ENCODE data around the gene ZNF423.

Gene ZNF423

DNA sequence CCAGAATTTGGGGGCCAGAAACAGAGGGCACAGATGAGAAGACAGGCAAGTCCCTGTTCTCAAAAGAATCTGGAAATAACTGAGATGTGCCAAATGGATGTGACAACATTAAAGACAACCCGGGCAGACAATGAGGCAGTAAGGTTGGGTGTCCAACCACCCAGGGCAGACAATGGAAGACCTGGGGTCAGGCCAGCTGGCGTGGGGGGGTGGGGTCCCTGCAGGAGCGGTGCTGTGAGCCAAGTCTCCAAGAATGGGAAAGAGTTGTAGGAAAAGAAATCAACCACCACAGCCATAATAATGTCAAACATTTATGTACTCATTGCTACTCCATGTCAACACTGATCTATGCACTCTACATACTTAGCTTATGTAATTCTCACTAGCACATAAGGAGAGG lies 279.0 kb downstream of the ZNF423 start:
- DNase-seq (ENCODE audit: low read depth), result no peak
- no peak overlapping the region for H3K4me3 ChIP-seq (ENCODE audit: low read length)
- TF ChIP-seq, protein P1, sequence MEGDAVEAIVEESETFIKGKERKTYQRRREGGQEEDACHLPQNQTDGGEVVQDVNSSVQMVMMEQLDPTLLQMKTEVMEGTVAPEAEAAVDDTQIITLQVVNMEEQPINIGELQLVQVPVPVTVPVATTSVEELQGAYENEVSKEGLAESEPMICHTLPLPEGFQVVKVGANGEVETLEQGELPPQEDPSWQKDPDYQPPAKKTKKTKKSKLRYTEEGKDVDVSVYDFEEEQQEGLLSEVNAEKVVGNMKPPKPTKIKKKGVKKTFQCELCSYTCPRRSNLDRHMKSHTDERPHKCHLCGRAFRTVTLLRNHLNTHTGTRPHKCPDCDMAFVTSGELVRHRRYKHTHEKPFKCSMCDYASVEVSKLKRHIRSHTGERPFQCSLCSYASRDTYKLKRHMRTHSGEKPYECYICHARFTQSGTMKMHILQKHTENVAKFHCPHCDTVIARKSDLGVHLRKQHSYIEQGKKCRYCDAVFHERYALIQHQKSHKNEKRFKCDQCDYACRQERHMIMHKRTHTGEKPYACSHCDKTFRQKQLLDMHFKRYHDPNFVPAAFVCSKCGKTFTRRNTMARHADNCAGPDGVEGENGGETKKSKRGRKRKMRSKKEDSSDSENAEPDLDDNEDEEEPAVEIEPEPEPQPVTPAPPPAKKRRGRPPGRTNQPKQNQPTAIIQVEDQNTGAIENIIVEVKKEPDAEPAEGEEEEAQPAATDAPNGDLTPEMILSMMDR (conservative IDR thresholded peaks at IDR 0.05; ENCODE audit: low read length), result no peak

DNA sequence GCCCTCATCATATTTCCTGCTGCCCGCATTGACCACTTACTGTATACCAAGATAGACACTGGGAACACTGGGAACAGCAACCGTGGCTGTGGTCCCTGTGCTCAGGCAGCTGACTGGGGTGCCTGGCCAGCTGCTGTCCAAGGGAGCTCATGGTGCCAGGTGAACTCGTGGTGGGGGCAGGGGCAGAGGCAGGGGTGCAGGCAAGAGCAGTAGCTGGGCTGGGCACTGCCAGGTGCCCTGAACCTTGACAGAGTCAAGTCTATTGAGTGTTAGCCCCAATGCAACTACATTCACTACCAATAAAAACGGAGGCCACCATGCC lies 279.8 kb downstream of the ZNF423 start:
- H3K4me3 ChIP-seq (ENCODE audit: low read length), result no peak overlapping the region
- TF ChIP-seq, protein P1 (conservative IDR thresholded peaks at IDR 0.05; ENCODE audit: low read length), result no peak
- no peak for DNase-seq (ENCODE audit: low read depth)

DNA sequence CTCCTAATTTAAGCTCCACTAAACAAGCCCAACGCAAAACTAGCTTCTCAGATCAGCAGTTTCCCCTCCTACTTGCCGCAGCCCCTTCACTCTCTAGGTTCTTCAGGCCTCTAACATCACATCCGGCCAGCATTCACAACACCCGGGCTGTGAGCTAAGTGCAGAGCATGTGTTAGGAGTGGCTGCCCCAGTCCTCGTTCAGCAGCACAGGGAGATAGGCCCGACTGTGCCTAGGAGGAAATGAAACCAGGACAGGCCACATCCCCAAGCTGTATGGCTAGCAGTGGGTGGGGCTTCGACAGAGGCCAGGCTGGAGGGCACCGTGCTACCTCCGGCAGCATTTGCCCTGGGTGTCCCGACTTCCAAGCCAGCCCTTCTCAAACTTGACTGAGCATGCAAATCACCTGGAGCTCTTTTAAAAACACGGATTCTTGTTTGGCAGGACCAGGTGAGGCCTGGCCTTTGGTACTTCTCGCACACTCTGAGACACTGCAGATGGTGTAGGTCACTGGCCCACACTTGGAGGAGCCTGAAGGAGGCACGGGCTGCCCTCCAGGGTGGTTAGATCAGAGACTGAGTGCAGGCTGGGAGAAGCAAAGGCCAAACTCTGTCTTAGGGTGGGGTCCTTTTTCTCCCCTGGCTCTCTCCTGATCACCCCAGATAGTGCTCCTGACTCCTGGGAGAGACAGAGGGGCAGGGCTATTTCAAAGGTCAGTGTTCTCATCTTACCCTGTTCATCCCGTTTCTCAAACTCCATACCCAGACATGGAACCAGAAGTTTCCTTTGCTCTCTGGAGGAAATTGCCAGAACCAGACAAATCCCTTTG lies 280.4 kb downstream of the ZNF423 start:
- TF ChIP-seq, protein P1 (conservative IDR thresholded peaks at IDR 0.05; ENCODE audit: low read length), result no peak
- H3K4me3 ChIP-seq (ENCODE audit: low read length), result no peak overlapping the region
- no peak for DNase-seq (ENCODE audit: low read depth)

DNA sequence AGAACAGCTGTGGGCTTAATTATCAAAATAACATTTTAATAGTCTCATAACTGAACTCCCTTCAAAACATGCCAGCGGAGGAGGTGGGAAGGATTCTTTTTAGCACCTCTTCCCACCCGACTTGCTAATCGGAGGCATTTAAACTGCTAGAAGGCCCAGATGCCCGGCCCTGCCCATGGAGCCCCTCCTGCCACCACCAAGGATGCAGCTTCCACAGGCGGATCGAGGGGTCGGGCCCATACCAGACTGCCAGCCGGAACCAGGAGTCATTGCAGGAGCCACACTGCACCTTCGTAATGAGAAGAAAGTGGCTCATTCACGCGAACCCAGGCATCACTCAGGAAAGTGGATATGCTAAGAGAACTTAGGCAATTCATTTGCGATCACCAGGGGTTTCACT lies 281.1 kb downstream of the ZNF423 start:
- TF ChIP-seq, protein P1 (conservative IDR thresholded peaks at IDR 0.05; ENCODE audit: low read length), result no peak
- no peak for DNase-seq (ENCODE audit: low read depth)
- no peak overlapping the region for H3K4me3 ChIP-seq (ENCODE audit: low read length)

DNA sequence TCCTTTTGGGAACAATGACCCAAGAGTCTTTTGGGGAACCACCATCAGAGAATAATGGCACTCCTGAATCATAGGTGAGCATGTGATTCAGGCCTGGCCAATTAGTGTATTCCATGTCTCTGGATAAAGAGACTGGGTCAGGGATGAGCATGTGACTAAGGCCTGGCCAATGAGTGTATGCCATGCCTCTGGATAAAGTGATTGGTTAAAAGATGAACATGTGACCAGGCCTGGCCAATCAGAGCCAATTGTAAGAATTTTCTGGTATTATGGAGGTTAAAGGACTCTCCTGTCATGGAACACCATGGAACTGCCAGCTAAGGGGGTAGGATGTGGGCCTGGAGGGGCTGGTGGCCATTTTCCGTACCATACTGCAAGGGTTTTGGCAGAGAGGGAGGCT lies 288.0 kb downstream of the ZNF423 start:
- TF ChIP-seq, protein P1 (conservative IDR thresholded peaks at IDR 0.05; ENCODE audit: low read length), result no peak
- DNase-seq (ENCODE audit: low read depth), result no peak
- H3K4me3 ChIP-seq (ENCODE audit: low read length), result no peak overlapping the region

DNA sequence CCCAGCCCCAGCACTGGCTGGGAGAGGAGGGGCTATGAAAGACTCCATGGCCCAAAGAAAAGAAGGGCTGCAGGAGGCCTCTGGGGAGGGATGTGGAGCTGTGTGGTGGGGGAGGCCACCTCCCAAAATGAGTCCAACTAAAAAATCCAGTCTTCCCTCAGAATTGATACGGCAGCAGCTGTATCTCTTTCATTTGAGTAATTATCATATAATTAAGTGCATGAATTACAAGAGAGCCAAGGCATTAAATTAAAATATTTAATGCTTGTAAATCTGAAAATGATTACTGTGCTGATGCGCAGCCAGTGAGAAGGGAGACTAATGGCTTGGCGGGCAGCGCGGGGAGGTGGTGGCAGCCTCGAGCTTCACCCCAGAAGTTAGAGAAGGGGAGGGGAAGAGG lies 289.5 kb downstream of the ZNF423 start:
- DNase-seq (ENCODE audit: low read depth), result no peak
- TF ChIP-seq, protein P1 (conservative IDR thresholded peaks at IDR 0.05; ENCODE audit: low read length), result no peak
- no peak overlapping the region for H3K4me3 ChIP-seq (ENCODE audit: low read length)

DNA sequence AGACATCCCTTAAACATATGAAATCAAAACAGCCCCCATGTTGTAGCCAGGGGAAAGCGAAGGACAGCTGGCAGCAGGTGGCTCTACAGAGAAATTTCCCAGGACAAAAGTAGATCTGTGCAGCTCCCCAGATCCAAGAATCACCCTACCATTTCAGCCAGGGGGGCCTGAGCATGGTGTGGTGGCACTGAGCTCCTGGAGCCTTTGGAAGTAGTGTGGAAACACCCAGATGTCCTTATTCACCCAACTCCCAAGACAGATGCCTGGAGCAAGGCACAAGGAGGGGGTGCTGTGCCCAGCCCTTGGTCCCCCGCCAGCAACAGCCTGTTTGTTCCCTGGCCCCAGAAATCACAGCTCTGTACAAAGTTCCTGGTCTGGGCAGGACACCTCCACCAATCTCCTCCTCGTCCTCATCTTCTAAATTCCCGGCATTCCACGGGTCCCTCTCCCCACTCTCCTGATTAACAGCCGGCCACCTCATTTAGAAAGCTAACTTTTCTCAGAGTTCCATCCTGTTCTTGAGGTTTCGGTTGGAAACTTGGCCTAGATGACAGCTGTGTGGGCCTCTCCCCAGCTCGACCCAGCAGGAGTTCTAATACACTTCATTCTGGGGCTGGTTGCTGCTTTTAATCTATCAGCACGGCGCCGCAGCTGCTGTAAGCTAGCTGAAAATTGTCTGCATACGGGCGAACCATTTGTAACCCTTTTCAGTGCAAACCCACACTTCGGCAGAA lies 291.2 kb downstream of the ZNF423 start:
- H3K4me3 ChIP-seq (ENCODE audit: low read length), result no peak overlapping the region
- DNase-seq (ENCODE audit: low read depth), result peak; percentile 2

More for the DNA sequence above, 291.2 kb downstream of the ZNF423 start:
- TF ChIP-seq, protein P1 (conservative IDR thresholded peaks at IDR 0.05; ENCODE audit: low read length), result no peak
